Natural killer cell (primary cell): ENCODE measurements around the gene CES1. TPM values are rescaled to one million over a fixed set of nuclear protein-coding genes. Genes with fewer than 3 reads are reported as not detected.

Source experiments
- ATAC-seq, 3 donors: fragments of 150-1000 bp in 2 of 3; fragments of 200-7000 bp in 1 of 3; cut with Tn5 transposase; 1 replicate in 1 of 3; 2 replicates in 2 of 3; pipeline ENCODE4 v1.10.0; 2021; ENCODE audit warnings: mild to moderate bottlenecking in 2 of 3, moderate library complexity in 2 of 3
- DNase-seq, 2 donors: peaks; one replicate each; pipeline versions ENCODE4 v3.0.0 to v3.0.0-alpha.2; 2013 to 2021; ENCODE audit warnings: mixed read lengths in 1 of 2
- H3K27ac ChIP-seq: one replicate; pipeline ENCODE4 v1.5.1; 2013; ENCODE audit warnings: mild to moderate bottlenecking, low read length
- H3K27me3 ChIP-seq: one replicate; pipeline ENCODE4 v1.6.1; 2013; ENCODE audit warnings: low read length; ENCODE audit not compliant: control insufficient read depth, insufficient read depth
- H3K36me3 ChIP-seq: one replicate; pipeline ENCODE4 v1.6.1; 2013; ENCODE audit warnings: low read length; ENCODE audit not compliant: control insufficient read depth, insufficient read depth
- H3K4me1 ChIP-seq: one replicate; pipeline ENCODE4 v1.6.1; 2013; ENCODE audit warnings: low read length; ENCODE audit not compliant: control insufficient read depth, insufficient read depth
- H3K4me3 ChIP-seq: one replicate; pipeline ENCODE4 v1.5.1; 2013; ENCODE audit warnings: low read length
- H3K9me3 ChIP-seq: one replicate; pipeline ENCODE4 v1.6.1; 2013; ENCODE audit warnings: low read length; ENCODE audit not compliant: control insufficient read depth, insufficient read depth
- H3K27ac Mint-ChIP-seq, 2 donors: one replicate each; pipeline ENCODE4 v1.8.0; 2022; ENCODE audit warnings: mild to moderate bottlenecking in 2 of 2, mixed read lengths in 2 of 2, moderate library complexity in 1 of 2
- H3K27me3 Mint-ChIP-seq, 2 donors: one replicate each; pipeline ENCODE4 v1.8.0; 2022; ENCODE audit warnings: low read depth in 2 of 2, mixed read lengths in 2 of 2
- H3K36me3 Mint-ChIP-seq: one replicate; pipeline ENCODE4 v1.8.0; 2022; ENCODE audit warnings: mixed read lengths
- H3K4me1 Mint-ChIP-seq, 2 donors: one replicate each; pipeline ENCODE4 v1.8.0; 2022; ENCODE audit warnings: mixed read lengths in 2 of 2
- H3K4me3 Mint-ChIP-seq: one replicate; pipeline ENCODE4 v1.8.0; 2022; ENCODE audit warnings: mild to moderate bottlenecking, moderate library complexity, mixed read lengths
- H3K9me3 Mint-ChIP-seq, 2 donors: one replicate each; pipeline ENCODE4 v1.8.0; 2022; ENCODE audit warnings: mixed read lengths in 2 of 2
- WGBS: methylation state at CpG from one replicate; pipeline ENCODE4 v1.1.7; 2013; ENCODE audit warnings: missing lambda C conversion rate; ENCODE audit not compliant: insufficient coverage; 5-methylcytosine and 5-hydroxymethylcytosine counted together
- intact Hi-C: fragments of 100-400 bp; cut with micrococcal nuclease; formaldehyde crosslinking; loops from one replicate; pipeline ENCODE4 v1.14.2; 2022
- total RNA-seq, 4 donors: library from RNA; stranded (reverse); fragments of 120-200 nt in 1 of 4; gene quantifications; one replicate each; pipeline versions ENCODE4 v1.2.3 to v1.2.4, GENCODE V29; 2013 to 2022
- TF ChIP-seq, protein P1 (sequence below): fragments of 200-600 bp; IDR thresholded peaks from one replicate; pipeline ENCODE4 v1.8.0; 2022; ENCODE audit warnings: antibody characterized with exemption

The CES1 gene
- total RNA-seq, 3 donors from 2014 or later (not counting 1 experiment from before 2014, with no cell fraction given): 1.4 to 3.4 (median 1.7) TPM

- 100% methylated on average over 2 of the region's 2 CpGs for WGBS
Observed at GRCh38 chr16:55778757-55779156, 54.1 kb downstream of the CES1 start.

GRCh38 chr16:55775857-55776256, 57.0 kb downstream of the CES1 start:
- no peak overlapping the region for H3K27ac ChIP-seq

More at GRCh38 chr16:55778757-55779156, 54.1 kb downstream of the CES1 start:
- H3K36me3 ChIP-seq: no peaks in the 10 kb centered on the region
- H3K27me3 ChIP-seq: no peaks in the 10 kb centered on the region
- TF ChIP-seq, protein P1, sequence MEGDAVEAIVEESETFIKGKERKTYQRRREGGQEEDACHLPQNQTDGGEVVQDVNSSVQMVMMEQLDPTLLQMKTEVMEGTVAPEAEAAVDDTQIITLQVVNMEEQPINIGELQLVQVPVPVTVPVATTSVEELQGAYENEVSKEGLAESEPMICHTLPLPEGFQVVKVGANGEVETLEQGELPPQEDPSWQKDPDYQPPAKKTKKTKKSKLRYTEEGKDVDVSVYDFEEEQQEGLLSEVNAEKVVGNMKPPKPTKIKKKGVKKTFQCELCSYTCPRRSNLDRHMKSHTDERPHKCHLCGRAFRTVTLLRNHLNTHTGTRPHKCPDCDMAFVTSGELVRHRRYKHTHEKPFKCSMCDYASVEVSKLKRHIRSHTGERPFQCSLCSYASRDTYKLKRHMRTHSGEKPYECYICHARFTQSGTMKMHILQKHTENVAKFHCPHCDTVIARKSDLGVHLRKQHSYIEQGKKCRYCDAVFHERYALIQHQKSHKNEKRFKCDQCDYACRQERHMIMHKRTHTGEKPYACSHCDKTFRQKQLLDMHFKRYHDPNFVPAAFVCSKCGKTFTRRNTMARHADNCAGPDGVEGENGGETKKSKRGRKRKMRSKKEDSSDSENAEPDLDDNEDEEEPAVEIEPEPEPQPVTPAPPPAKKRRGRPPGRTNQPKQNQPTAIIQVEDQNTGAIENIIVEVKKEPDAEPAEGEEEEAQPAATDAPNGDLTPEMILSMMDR: no peak
- H3K27ac Mint-ChIP-seq: no peak overlapping the region
- H3K4me3 Mint-ChIP-seq: no peak overlapping the region
- no peaks in the 10 kb centered on the region for H3K4me1 Mint-ChIP-seq
- no peak overlapping the region for H3K4me3 ChIP-seq
- no peaks in the 10 kb centered on the region for H3K4me1 ChIP-seq
- DNase-seq: no peak
- no peak for ATAC-seq
- no peaks in the 10 kb centered on the region for H3K36me3 Mint-ChIP-seq
- H3K27ac ChIP-seq: no peak overlapping the region
- intact Hi-C loops: no loop called here
- no peaks in the 10 kb centered on the region for H3K9me3 ChIP-seq
- H3K9me3 Mint-ChIP-seq: no peaks in the 10 kb centered on the region
- H3K27me3 Mint-ChIP-seq: peaks cover 16 to 18% of the 10 kb centered on the region in 2 donors

DNA sequence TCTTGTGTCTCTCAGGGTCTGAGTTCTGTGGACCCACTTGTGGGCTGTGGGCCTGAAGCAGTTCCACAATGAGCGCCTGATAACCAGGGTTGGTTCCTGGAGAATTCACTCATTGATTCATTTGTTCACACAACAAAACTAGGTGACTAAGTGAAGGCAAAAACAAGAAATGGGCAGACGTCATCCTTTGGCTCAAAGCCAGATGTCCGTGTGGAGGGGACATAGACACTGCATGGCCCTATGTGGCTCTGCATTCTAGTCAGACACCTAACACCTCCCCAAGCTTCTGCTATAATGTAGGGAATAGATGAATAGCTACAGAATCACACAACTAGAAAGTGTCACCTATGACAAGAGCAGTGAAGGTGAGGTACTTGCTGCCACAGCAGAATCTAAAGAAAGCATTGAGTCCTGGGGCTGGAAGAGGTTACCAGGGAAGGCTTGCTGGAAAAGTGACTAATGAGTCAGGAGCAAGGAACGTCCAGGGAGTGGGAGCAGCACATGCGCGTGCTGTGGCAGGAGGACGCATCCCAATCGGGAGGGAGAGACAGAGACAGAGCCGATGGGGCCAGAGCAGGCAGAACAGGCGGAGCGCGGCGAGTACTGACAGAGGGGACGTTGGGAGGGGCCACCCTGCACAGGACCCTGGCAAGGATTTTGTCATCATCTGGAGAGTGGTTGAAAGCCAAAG, 58.9 kb downstream of the CES1 start:
- no peak overlapping the region for H3K4me3 Mint-ChIP-seq

More at GRCh38 chr16:55775857-55776256, 57.0 kb downstream of the CES1 start:
- Histone ChIP-seq H3K27me3 (no peaks in the 10 kb centered on the region), H3K36me3 (no peaks in the 10 kb centered on the region), H3K4me1 (no peaks in the 10 kb centered on the region), H3K4me3 (no peak overlapping the region), H3K9me3 (no peaks in the 10 kb centered on the region)
- no peak overlapping the region for H3K27ac Mint-ChIP-seq
- intact Hi-C loops: no loop called here
- H3K9me3 Mint-ChIP-seq: no peaks in the 10 kb centered on the region
- WGBS: 76% methylated on average over 4 of the region's 4 CpGs
- TF ChIP-seq, protein P1: no peak
- peaks cover 0 to 7% of the 10 kb centered on the region in 2 donors for H3K4me1 Mint-ChIP-seq
- peaks cover 0 to 20% of the 10 kb centered on the region in 2 donors for H3K27me3 Mint-ChIP-seq
- H3K36me3 Mint-ChIP-seq: no peaks in the 10 kb centered on the region
- no peak overlapping the region for H3K4me3 Mint-ChIP-seq
- ATAC-seq (no peak), DNase-seq (no peak)

More for the DNA sequence above, 58.9 kb downstream of the CES1 start:
- DNase-seq: no peak
- intact Hi-C loops: no loop called here
- peaks cover 0 to 20% of the 10 kb centered on the region in 2 donors for H3K27me3 Mint-ChIP-seq
- ATAC-seq: no peak
- no peaks in the 10 kb centered on the region for H3K27me3 ChIP-seq
- 73% methylated on average over 14 of the region's 14 CpGs for WGBS
- no peaks in the 10 kb centered on the region for H3K4me1 ChIP-seq
- H3K36me3 Mint-ChIP-seq: no peaks in the 10 kb centered on the region
- no peak overlapping the region for H3K27ac ChIP-seq
- H3K9me3 ChIP-seq: no peaks in the 10 kb centered on the region
- H3K27ac Mint-ChIP-seq: no peak overlapping the region
- H3K9me3 Mint-ChIP-seq: no peaks in the 10 kb centered on the region
- peaks cover 0 to 10% of the 10 kb centered on the region in 2 donors for H3K4me1 Mint-ChIP-seq
- no peak overlapping the region for H3K4me3 ChIP-seq
- H3K36me3 ChIP-seq: no peaks in the 10 kb centered on the region
- TF ChIP-seq, protein P1: no peak
